Kidney glomerular epithelial cell (primary cell): ENCODE results near the gene LYST.

Experiments used
- DNase-seq: peaks from one replicate; lab custom pipeline; 2025; lab: John Stamatoyannopoulos, UW

LYST gene

DNA sequence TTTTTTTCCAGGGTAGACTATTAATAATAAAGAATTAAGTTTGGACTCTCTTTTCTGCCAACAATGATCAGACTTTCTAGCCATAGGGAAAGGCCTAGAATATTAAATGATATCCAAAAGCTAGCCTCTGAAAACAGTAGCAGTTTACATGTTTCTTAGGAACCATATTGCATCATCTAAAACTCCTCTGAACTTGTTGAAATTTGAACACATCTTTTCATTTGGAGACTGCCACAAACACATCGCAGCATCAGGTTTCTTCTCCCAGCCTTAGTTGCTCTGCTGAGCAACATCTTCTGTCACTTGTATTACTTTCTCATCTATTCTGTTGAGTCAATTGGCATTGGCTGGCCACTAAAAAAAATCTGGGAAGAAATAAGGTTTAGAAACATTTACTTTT lies 153.9 kb downstream of the LYST start:
- DNase-seq = no peak

DNA sequence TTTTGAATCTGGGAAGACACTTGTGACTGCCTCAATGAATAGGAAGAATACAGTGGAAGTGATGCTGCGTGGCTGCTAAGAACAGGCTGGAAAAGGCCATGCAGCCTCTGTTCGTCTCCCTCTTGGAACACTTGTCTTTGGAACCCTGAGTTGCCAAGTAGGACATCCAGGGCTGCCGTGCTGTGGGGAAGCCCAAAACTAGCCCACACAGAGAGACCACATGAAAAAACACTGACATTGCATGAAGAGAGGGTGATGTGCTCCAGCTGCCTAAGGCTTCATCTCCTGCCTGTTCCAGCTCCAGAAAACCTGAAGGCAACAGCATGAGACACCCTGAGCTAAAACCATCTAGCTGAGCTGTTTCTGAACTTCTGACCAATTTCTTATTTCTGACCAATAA lies 156.0 kb downstream of the LYST start:
- no peak for DNase-seq

DNA sequence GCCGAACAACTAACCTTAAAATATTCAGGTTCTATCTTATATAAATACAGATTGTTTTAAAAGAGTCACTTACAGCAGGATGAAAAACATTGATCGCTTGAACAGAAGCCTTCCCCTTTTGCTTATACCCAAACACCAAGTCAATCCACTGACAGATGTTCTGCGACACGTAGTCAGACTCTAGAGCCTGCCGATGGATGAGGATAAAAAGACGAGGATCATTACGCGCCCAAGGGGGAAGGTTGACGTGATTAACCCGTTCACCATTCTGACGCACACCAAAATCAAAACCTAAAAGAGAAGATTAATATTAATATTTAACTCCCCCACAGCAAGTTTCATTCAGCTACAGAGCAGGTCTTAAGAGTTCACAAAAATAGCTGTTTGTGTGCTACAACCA lies 157.7 kb downstream of the LYST start:
- DNase-seq = no peak

DNA sequence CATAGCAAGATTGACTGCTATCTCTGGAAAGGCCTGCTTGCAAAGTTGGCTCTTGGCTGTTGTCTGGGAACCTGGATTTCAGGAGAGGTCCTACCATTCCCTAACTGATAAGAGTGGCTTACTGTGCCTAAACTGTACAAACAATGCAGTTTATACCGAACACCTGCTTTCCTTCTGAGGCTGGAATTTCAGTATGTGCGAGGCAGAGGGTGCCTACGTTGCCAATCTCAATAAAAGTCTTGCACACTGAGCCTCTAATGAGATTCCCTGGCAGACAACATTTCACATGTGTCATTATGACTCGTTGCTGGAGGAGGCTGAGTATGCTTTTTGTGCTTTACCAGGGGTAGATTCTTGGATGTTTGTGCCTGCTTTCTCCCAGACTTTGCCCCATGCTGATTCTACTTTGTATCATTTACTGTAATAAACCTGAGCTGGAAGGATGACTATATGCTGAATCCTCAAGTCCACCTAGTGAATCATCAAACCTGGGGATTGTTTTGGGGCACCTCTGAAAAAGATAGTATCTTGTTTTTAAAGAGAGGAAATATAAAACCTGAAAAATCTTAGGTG lies 158.2 kb downstream of the LYST start:
- DNase-seq = peak; percentile 78

DNA sequence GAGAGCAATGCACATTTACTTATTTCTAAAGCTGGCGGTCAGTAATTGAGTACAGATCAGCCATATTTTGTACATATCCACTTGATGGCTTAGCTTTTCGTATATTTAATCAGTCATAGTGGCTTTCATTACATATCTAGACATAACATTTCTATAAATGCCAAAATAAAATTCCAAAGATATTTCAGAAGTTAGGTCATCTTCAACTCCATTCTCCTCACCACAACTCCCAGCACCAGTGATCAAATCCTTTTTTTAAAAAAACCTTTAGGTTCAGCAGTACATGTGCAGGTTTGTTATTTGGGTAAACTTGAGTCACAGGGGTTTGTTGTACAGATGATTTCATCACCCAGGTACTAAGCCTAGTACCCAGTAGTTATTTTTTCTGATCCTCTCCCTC lies 163.2 kb downstream of the LYST start:
- DNase-seq = peak; percentile 29

DNA sequence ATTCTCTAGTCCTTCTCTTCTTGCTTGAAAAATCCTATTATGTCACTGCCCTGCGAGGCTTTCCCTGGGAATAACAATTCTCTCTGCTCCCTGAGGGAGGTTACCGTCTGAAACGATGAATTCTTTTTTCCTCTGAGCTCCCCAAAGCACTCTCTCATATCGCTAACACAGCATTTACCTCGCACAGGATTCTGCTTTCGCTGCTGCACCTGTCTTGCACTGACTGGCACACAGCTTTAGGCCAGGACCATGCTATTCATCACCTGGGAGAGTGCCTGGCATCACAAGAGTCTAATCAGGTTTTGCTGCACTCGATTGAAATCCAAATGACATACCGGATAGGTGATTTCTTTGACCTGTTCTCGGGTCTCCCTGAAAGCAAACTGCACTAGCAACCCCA lies 164.3 kb downstream of the LYST start:
- no peak for DNase-seq

DNA sequence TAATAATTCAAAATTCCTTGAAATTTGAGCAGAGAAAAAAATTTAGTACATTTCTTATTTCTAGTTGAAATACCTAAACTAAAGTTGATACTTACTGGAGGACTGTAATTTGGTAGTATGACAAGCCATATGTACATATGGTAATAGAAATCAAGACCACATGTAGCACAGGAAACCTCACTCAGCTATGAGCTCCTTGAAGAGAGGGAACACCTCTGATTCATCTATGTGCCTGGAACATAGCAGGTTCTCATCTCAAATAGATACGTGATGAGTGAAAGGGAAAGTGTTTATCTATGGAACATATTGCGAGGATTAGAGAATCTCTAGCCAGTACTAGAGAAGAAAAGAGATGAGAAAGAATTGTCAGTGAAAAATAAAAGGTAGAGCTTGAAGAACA lies 169.2 kb downstream of the LYST start:
- DNase-seq = no peak

DNA sequence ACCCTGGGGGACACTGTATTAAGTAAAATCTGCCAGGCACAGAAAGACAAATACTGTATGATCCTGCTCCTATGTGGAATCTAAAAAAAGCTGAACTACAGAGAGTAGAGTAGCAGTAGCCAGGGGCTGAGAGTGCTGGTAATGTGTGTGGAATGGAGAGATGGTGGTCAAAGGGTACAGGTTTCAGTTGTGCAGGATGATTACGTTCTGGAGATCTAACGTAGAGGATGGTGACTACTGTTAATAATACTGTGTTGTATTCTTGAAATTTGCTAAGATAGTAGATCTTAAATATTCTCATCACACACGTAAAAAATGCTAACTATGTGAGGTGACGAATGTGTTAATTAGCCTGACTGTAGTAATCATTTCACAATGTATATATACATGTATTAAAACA lies 177.3 kb downstream of the LYST start:
- no peak for DNase-seq

DNA sequence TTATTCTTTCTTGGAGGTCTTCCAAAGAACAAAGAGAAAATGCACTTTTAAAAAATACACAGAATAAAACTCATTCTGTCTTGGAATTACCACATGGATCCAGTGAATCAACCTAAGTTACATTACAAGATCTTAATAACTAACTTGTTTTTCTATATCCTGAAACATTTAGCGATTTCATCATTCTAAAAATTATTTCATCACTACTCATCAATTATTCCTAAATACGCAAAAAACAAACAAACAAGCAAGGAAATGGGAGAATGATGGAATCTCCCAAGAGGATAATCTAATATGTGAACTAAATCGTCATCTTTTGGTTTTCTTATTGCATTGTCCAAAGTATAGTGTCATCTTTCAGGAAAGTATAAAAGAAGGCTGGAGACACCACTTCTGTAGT lies 178.6 kb downstream of the LYST start:
- DNase-seq = no peak

DNA sequence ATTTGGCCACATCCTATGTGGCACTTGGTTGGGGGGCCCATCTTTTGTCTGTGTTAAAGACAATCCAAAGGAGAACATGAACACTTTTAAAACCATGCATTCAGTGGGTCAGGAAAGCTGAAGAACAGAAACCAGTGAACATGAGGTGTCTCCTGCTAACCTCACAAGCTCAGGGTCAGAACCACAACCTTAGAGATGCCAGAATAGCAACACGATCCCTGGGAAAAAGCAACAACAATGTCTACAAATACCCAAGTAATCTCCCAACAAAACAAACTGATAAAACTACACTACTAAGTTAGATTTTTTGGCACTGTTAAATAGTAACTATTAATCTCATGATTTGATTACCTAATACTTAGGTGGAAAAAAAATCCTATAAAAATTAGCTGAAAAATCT lies 183.1 kb downstream of the LYST start:
- DNase-seq = no peak

DNA sequence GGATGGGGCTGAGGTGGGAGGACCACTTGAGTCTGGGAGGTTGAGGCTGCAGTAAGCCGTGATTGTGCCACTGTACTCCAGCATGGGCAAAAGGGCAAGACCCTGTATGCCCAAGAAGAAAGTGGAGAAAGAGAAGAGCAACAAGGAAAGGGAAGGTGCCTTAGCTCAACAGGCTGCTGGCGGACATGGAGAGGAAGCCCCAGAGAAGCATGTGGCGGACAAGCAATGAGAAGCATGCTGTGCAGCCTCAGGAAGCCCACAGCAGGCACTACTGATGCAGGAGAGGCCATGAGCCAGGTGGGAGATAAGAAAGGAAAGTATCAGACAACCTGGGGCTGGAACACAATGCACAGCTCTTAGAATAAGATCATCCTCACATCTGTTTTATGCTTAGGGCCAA lies 184.5 kb downstream of the LYST start:
- no peak for DNase-seq

DNA sequence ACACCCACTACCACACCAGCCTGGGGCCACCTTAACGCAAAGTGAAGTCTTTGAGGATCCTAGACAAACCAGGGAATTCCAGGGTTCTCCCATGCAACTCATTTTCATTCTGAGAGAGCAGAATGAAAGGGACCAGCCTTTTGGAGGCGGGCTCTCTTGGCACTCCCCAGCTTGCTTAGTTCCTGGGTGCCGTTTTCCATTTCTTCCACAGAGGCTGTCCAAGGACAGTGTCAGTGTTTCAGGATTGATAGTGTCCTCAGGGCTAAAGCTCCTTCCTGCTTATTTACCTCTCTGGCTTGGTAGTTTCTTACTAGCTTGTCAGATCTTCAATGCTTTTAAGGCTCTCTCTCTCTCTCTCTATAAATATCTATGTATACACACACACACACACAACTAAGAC lies 187.1 kb downstream of the LYST start:
- DNase-seq = no peak

DNA sequence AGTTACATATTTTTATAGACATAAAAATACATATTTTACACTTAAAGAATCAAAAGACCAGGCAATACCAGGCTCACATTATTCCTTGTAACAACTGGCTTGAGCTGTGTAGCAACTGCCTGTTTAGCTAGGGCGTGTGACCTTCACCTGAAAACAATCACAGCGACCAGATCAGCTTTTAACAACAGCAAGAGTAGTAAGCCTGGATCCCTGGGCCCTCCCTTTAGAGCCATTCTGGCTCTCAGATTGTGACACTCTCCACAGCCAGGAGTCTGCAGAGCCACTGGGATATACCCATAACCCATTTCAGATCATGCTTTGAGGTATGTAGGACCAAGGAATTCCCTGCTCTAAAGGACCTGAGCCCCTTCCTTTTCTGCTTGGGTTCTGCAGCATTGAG lies 187.7 kb downstream of the LYST start:
- no peak for DNase-seq

DNA sequence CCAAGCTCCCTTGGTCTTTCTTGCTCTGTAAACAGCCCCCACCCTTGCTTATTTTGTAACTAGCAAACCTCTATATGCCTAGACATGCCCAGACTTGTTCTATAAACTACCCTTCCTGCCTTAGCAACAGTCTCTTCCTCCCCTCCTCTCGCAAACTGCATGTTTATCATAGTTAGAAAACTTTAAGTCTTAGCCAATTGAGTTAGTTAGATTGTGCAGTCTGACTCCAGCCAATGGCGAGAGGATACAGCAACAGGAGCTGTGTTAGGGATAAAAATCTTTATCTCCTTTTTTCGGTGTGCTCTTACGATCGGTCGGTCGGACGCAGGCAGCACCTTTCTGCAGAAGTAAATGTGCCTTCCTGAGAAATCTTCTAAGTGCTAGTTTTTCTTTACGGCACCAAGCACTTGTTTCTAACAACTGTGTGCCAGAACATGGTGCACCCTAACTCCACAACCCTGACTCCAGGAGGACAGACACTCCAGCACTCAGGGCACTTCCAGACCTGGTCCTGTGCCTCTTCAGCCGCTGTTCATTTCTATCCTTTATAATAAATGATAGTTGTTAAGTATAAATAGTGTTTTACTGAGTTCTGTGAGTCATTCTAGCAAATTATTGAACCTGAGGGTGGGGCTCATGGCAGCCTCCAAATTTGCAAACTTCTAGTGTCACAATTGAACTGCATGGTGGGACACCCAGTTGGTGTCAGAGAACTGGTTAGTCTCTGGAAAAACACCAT lies 191.4 kb downstream of the LYST start:
- DNase-seq = no peak

DNA sequence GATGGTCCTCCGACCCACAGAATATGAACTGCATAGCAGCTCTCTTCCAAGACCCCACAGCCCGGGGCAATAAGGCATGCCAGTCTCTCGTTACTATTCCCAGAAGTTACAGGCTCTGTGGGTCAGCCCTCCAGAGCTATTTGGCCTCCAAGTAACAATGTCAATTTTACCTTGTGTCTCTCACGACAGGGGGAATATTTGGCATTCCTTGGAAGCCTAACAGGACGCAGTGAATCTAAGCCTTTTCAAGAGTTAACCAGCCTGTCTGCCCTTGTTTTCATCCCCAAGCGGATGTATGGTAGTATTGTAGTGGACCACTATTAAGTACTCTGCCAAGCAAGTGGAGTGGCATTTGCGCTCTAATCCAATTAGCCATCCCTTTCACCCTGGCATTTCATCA lies 192.7 kb downstream of the LYST start:
- DNase-seq = no peak

DNA sequence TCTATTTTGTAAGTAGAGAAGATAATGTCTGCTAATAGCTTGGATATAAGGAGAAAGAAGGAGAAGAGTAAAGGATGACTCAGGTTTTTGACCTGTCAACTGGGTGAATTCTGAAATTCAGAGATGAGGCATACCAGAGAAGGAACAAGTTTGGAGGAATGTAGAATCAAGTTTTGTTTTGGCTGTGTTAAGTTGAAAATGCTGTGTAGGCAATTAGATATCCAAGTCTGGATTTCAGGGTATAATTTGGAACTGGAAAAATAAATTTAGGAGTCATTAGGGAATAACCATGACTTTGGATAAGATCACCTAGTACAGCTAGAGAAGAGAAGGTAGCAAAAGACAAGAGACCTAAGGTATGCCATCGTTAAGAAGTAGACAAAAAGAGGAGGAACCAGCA lies 194.7 kb downstream of the LYST start:
- DNase-seq = no peak

DNA sequence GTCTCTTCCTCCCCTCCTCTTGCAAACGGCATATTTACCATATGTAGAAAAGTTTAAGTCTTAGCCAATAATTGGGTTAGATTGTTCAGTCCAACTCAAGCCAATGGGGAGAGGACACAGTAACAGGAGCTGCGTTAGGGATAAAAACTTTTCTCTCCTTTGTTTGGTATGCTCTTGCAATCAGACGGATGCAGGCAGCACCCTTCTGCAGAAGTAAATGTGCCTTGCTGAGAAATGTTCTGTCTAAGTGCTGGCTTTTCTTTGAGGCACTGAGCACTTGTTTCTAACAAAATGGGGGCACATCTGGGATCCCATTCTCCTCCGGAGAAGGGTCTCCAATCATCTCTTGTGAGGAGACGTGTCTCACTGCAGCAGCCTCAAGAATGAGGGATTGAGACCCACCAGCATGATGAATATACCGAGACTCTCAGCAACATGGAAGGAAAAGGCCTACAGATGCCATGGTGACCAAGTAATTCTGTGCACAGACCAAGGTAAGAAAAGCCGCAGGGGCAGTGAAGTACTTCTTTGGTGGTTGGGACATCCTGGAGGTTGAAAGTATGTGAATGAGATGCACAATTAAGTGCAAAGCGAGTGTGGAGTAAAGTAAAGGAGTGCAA lies 196.4 kb downstream of the LYST start:
- DNase-seq = no peak

DNA sequence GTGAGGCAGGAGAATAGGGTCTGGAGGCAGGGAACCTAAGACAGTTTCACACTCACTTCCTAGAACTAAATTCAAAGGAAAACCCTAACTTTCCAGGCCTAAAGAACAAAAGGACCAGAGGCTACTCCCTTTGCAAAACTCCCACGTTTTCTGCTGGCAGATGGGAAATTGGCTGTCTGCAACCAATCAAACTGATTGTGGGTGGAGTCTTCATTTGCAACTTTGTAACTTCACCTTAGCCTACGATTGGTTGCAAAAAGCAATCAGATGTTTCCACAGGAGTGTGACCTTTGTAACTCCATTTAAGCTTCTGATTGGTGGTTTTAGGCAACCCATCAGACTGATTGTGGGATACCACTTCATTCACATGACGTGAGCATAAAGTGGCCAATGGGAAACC lies 197.4 kb downstream of the LYST start:
- no peak for DNase-seq

DNA sequence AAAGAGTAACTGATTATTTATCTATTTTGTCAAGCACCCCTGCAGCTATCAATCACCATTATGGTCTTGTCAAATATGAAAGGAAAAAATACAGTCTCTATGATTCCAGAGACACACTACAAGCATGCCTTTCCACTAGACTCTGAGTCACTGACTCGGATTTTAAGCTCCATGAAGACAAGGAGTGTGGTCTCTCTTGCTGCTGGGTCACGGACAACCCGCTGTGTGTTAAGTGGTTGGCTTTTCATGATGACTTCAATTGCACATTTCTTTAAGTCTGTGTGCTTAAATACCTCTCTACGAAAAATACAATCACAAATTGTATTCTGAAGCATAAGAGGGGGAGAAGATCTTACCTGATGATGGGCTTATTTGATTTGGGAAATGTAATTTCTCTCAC lies 203.1 kb downstream of the LYST start:
- DNase-seq = no peak

DNA sequence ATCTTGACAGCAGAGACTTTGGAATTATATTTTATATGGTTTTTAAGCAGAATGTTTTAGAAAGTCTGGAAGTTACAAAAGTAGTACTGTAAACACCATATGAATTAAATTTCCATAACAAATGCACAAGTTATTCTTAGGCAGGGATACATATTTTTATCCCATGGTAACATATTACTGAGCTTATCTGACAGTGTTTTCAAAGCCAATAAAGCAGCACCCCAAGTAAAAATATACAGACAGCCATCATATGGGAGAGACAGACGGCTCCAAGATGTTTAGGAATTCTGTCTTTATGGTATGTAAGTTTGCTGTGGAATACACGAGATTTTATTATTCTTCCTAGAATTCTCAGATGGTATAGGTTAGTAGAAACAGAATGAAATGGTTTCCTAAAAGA lies 205.1 kb downstream of the LYST start:
- DNase-seq = no peak

DNA sequence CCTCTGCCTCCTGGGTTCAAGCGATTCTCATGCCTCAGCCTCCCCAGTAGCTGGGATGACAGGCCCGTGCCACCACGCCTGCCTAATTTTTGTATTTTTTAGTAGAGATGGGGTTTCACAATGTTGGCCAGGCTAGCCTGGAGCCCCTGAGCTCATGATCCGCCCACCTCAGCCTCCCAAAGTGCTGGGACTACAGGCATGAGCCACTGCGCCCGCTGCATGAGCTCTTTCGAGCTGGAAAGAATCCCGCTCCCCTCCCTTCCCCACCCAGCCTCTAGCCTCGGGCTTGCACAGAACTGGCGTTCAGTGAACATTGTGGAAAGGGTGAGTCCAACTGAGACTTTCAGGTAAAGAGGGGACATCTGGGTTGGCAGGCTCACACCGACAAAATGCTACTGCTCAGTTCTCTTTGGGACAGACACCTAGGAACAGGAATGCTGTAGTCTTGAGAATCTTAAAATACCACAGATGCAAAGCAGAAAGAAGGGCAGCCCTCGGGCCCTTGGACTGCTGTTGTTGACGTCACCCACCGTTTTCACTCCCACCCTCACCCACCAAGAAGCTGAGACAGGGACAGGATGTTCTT lies 207.4 kb downstream of the LYST start:
- no peak for DNase-seq

DNA sequence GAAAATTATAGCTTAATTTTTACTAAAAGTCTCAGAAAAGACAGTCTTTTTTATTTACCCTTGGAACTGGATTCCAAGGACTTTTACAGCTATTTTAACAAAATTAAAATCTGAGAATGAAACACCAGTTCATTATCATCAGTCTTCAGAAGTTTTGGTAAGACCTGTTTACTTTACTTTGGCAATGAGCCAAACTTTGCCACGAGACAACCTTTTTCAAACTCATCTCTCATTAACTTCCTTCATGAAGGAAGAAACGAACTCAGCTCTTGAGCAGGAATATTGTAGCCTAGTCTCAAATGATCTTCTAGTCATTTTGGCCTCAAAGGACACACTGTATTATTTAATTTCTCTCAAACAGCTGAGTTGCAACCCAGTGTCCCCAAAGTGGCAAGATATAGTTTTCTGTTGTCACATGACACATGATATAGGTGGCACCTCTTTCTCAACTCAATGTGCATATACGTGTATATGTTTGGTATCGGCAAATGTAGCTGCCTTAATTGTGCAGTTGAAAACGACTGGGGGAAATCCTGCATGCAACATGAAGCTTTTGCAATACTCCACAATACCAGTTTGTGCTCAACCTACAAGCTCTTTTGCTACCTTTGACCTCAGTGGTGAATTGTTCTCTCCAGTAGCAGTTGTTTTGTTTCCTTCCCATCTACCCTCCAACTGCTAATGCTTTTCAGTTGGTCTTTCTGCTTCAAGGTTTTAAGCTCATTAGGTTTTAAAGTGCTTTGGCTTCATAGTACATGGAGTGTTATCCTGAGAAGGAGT lies 208.8 kb downstream of the LYST start:
- no peak for DNase-seq

DNA sequence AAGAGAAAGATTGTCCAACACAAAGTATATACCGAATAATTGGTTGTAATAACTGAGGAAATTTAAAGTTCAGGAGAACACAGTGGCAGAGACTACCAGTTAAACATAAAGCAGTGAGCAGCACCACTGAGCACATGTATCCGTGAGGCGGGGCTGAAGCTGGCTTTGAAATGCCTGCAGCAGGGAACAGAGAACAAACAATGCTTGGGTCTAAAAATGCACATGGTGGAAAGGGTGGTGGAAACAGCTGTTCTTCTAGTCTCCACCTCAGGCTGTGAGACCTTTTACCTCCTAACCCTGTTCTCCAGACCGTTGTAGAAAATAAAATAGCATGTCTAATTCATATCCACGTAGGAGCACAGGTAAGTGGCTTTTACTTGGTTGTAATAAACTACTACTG lies 209.4 kb downstream of the LYST start:
- no peak for DNase-seq
